ENCODE results near the gene KCNC3.
"Not testable (repeated sequence)": the region's sequence is repeated elsewhere in the genome, so short reads cannot be mapped to it uniquely, and the experiment has no call there.

The KCNC3 gene

GRCh38 chr19:50337031-50337430 lies 7.9 kb upstream of the KCNC3 start:
- not testable (repeated sequence) for H3K9me3 Mint-ChIP-seq; ATAC-seq (replicated peaks); H3K27me3 Mint-ChIP-seq; DNase-seq
- Mint-ChIP-seq H3K4me3 (peak overlapping the region; percentile 68 to 77), H3K36me3 (peaks cover 82 to 83% of the 10 kb centered on the region in 2 donors), H3K4me1 (peaks cover 62 to 81% of the 10 kb centered on the region in 2 donors), H3K27ac (peak overlapping the region; percentile 77)

- H3K4me1 Mint-ChIP-seq, result peaks cover 63 to 87% of the 10 kb centered on the region in 2 donors
- H3K27me3 Mint-ChIP-seq, result no peaks in the 10 kb centered on the region
- no peak for ATAC-seq (replicated peaks)
- peaks cover 67 to 72% of the 10 kb centered on the region in 2 donors for H3K36me3 Mint-ChIP-seq
- DNase-seq, result no peak
- H3K27ac Mint-ChIP-seq, result peak overlapping the region; percentile 77
- H3K4me3 Mint-ChIP-seq, result peak overlapping the region; percentile 77 to 92
- H3K9me3 Mint-ChIP-seq, result peaks cover 0 to 2% of the 10 kb centered on the region in 2 donors
Measured at GRCh38 chr19:50334741-50335421, 5.7 kb upstream of the KCNC3 start.

- Mint-ChIP-seq H3K36me3 (peaks cover 62 to 69% of the 10 kb centered on the region in 2 donors), H3K4me3 (peak overlapping the region; percentile 92), H3K27me3 (no peaks in the 10 kb centered on the region), H3K4me1 (peaks cover 64 to 87% of the 10 kb centered on the region in 2 donors), H3K9me3 (peaks cover 0 to 2% of the 10 kb centered on the region in 2 donors), H3K27ac (peak overlapping the region; percentile 47)
- DNase-seq, result no peak
- ATAC-seq (replicated peaks), result peak; percentile 1 to 6
Measured at GRCh38 chr19:50333737-50334617, 4.8 kb upstream of the KCNC3 start.

- Mint-ChIP-seq H3K9me3 (peaks cover 0 to 2% of the 10 kb centered on the region in 2 donors), H3K27me3 (no peaks in the 10 kb centered on the region), H3K36me3 (peaks cover 58 to 65% of the 10 kb centered on the region in 2 donors), H3K27ac (peak overlapping the region; percentile 47), H3K4me3 (peak overlapping the region; percentile 92), H3K4me1 (peaks cover 62 to 83% of the 10 kb centered on the region in 2 donors)
- DNase-seq, result peak; percentile 98
- peak; percentile 49 to 53 for ATAC-seq (replicated peaks)
Measured at GRCh38 chr19:50333235-50333736, 4.1 kb upstream of the KCNC3 start.

GRCh38 chr19:50332244-50333038 lies 3.3 kb upstream of the KCNC3 start:
- ATAC-seq (replicated peaks) (no peak), DNase-seq (no peak)
- peaks cover 0 to 2% of the 10 kb centered on the region in 2 donors for H3K9me3 Mint-ChIP-seq
- peaks cover 54 to 64% of the 10 kb centered on the region in 2 donors for H3K36me3 Mint-ChIP-seq
- H3K4me1 Mint-ChIP-seq, result peaks cover 61 to 82% of the 10 kb centered on the region in 2 donors
- peak overlapping the region; percentile 47 for H3K27ac Mint-ChIP-seq
- H3K4me3 Mint-ChIP-seq, result peak overlapping the region; percentile 92
- H3K27me3 Mint-ChIP-seq, result peaks cover 4 to 5% of the 10 kb centered on the region in 2 donors

GRCh38 chr19:50331994-50332243 lies 2.7 kb upstream of the KCNC3 start:
- no peak for DNase-seq
- peak overlapping the region; percentile 92 for H3K4me3 Mint-ChIP-seq
- H3K27me3 Mint-ChIP-seq, result peaks cover 9 to 10% of the 10 kb centered on the region in 2 donors
- ATAC-seq (replicated peaks), result no peak
- H3K4me1 Mint-ChIP-seq, result peaks cover 61 to 82% of the 10 kb centered on the region in 2 donors
- H3K27ac Mint-ChIP-seq, result peak overlapping the region; percentile 47
- peaks cover 0 to 2% of the 10 kb centered on the region in 2 donors for H3K9me3 Mint-ChIP-seq
- H3K36me3 Mint-ChIP-seq, result peaks cover 52 to 64% of the 10 kb centered on the region in 2 donors

- Mint-ChIP-seq H3K36me3 (peaks cover 51 to 63% of the 10 kb centered on the region in 2 donors), H3K9me3 (peaks cover 0 to 2% of the 10 kb centered on the region in 2 donors), H3K27me3 (peaks cover 9 to 12% of the 10 kb centered on the region in 2 donors), H3K27ac (peak overlapping the region; percentile 88), H3K4me3 (peak overlapping the region; percentile 92), H3K4me1 (peaks cover 64 to 82% of the 10 kb centered on the region in 2 donors)
- ATAC-seq (replicated peaks), result peak; percentile 6 to 11
- DNase-seq, result peak; percentile 55
Measured at GRCh38 chr19:50331221-50331993, 2.2 kb upstream of the KCNC3 start.

- peaks cover 0 to 2% of the 10 kb centered on the region in 2 donors for H3K9me3 Mint-ChIP-seq
- H3K36me3 Mint-ChIP-seq, result peaks cover 44 to 56% of the 10 kb centered on the region in 2 donors
- H3K27me3 Mint-ChIP-seq, result peaks cover 9 to 12% of the 10 kb centered on the region in 2 donors
- DNase-seq (peak; percentile 89), ATAC-seq (replicated peaks) (peak; percentile 36 to 42)
- peaks cover 63 to 82% of the 10 kb centered on the region in 2 donors for H3K4me1 Mint-ChIP-seq
- H3K27ac Mint-ChIP-seq, result peak overlapping the region; percentile 95
- peak overlapping the region; percentile 92 for H3K4me3 Mint-ChIP-seq
Measured at GRCh38 chr19:50330365-50331078, 1.3 kb upstream of the KCNC3 start.

- ATAC-seq (replicated peaks), result not testable (repeated sequence)
Measured at GRCh38 chr19:50329926-50330294, 733 bp upstream of the KCNC3 start.

GRCh38 chr19:50328873-50329145 lies 368 bp downstream of the KCNC3 start:
- Mint-ChIP-seq H3K36me3 (peaks cover 35 to 52% of the 10 kb centered on the region in 2 donors), H3K27ac (no peak overlapping the region), H3K4me3 (peak overlapping the region; percentile 92), H3K4me1 (peaks cover 57 to 76% of the 10 kb centered on the region in 2 donors), H3K27me3 (peaks cover 9 to 12% of the 10 kb centered on the region in 2 donors), H3K9me3 (no peaks in the 10 kb centered on the region)
- no peak for DNase-seq
- peak in 1 of 2 donors; percentile 6 for ATAC-seq (replicated peaks)

More at GRCh38 chr19:50329926-50330294, 733 bp upstream of the KCNC3 start:
- peaks cover 9 to 12% of the 10 kb centered on the region in 2 donors for H3K27me3 Mint-ChIP-seq
- DNase-seq, H3K9me3 Mint-ChIP-seq: not testable (repeated sequence)
- peak overlapping the region; percentile 95 for H3K27ac Mint-ChIP-seq
- H3K36me3 Mint-ChIP-seq, result peaks cover 40 to 53% of the 10 kb centered on the region in 2 donors
- H3K4me1 Mint-ChIP-seq, result peaks cover 59 to 79% of the 10 kb centered on the region in 2 donors
- peak overlapping the region; percentile 92 for H3K4me3 Mint-ChIP-seq

GRCh38 chr19:50328224-50328872 lies 829 bp downstream of the KCNC3 start:
- no peak for ATAC-seq (replicated peaks)
- H3K27ac Mint-ChIP-seq, result peak overlapping the region; percentile 6

GRCh38 chr19:50327461-50328223 lies 1.5 kb downstream of the KCNC3 start:
- no peak for DNase-seq
- Mint-ChIP-seq H3K27ac (peak overlapping the region; percentile 85), H3K36me3 (peaks cover 35 to 51% of the 10 kb centered on the region in 2 donors), H3K4me1 (peaks cover 47 to 69% of the 10 kb centered on the region in 2 donors), H3K4me3 (peak overlapping the region; percentile 81 to 85), H3K27me3 (peaks cover 9 to 12% of the 10 kb centered on the region in 2 donors), H3K9me3 (no peaks in the 10 kb centered on the region)
- ATAC-seq (replicated peaks), result no peak

More at GRCh38 chr19:50328224-50328872, 829 bp downstream of the KCNC3 start:
- Mint-ChIP-seq H3K4me1 (peaks cover 53 to 76% of the 10 kb centered on the region in 2 donors), H3K27me3 (peaks cover 9 to 12% of the 10 kb centered on the region in 2 donors), H3K4me3 (peak overlapping the region; percentile 55 to 85), H3K36me3 (peaks cover 35 to 52% of the 10 kb centered on the region in 2 donors), H3K9me3 (no peaks in the 10 kb centered on the region)
- DNase-seq, result no peak
